ENCODE measurements around the gene NDUFS2. TPM values are rescaled to one million over a fixed set of nuclear protein-coding genes. Genes with fewer than 3 reads are reported as not detected.

NDUFS2 gene
- total and polyA plus RNA-seq, 7 donors = 204 to 336 (median 232) TPM

DNA sequence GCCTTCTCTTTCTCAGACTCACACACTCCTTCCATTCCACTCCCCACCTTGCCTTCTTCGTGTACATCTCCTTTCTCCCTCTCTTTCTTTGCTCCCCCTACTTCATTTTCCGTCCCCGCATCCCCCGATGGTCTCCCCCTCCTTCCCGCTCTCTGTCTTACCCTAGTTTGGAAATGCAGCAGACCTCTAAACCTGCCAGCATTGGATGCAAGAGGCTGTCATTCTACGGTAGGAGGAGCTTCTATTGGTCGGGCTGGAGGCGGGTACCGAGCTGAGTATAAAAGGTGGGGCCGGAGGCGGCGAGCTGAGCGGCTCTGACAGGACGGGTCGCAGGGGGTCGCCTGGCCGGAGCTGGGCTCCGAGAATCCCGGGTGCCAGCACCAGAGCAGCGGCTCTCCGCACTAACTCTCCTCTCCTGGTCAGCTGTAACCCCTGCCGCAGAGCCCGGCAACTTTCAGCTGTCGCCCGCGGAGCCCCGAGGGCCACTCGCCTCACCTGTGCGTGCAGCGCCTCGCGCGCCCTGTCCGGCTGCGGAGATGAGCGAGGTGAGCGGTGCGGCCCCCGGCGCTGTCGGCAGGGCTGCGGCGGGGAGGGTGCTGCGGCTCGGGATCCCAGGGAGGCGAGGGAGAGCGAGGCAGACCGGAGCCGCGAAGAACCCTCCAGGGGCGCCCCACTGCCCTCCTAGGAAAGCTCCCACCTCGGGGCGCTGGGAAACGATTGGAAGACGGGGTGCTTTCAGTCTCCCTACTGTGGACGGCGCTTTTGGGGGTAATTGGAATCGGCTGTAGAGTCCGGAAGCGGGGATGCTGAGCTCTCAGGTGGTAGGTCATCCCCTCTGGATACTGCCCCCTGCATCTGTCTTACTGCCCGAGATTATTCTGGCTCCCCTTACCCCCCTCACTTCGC lies 56.5 kb downstream of the NDUFS2 start, which contains the start of gene PCP4L1:
Gene PCP4L1, plus strand, starts transcription at position 307 of the 906 bp plus-strand sequence. Its CDS starts 230 bp downstream, at position 537.
- WGBS, 3 donors = 2% methylated on average over 53 to 62 of the region's 62 CpGs

DNA sequence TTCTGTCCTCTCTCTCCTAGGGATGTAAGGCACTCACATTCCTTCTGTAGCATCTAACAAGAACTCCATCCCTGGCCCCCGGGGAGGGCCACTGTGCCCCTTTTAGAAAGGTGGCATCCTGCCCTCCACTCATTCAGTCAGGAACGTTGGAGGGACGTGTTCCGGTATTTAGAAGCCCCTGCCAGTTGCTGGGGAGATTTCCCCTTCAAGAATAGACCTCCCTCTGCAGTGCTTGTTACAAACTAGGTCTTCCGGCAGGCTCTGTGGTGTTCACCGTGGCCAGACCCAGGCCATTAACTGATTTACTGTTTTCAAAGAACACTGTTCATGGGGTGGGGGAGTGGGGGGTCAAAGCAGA lies 57.2 kb downstream of the NDUFS2 start:
- Histone ChIP-seq H3K9me3 (peaks cover 9% of the 10 kb centered on the region), H3K4me3 (peak overlapping the region; percentile 57), H3K36me3 (ENCODE audit: insufficient read depth in 1 of 2, low read depth in 1 of 2) (no peaks in the 10 kb centered on the region), H3K27ac (no peak overlapping the region), H3K27me3 (ENCODE audit: insufficient read depth in 3 of 3, low read length in 2 of 3) (peaks cover 3 to 37% (median 17%) of the 10 kb centered on the region in 3 donors), H3K4me1 (peaks cover 7% of the 10 kb centered on the region)
- DNase-seq (no peak), ATAC-seq (no peak)
- 27 to 38% (median 35%) methylated on average over 6 of the region's 6 CpGs for WGBS, 3 donors
- TF ChIP-seq, protein P1, sequence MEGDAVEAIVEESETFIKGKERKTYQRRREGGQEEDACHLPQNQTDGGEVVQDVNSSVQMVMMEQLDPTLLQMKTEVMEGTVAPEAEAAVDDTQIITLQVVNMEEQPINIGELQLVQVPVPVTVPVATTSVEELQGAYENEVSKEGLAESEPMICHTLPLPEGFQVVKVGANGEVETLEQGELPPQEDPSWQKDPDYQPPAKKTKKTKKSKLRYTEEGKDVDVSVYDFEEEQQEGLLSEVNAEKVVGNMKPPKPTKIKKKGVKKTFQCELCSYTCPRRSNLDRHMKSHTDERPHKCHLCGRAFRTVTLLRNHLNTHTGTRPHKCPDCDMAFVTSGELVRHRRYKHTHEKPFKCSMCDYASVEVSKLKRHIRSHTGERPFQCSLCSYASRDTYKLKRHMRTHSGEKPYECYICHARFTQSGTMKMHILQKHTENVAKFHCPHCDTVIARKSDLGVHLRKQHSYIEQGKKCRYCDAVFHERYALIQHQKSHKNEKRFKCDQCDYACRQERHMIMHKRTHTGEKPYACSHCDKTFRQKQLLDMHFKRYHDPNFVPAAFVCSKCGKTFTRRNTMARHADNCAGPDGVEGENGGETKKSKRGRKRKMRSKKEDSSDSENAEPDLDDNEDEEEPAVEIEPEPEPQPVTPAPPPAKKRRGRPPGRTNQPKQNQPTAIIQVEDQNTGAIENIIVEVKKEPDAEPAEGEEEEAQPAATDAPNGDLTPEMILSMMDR (IDR thresholded peaks at IDR 0.05) = no peak
- intact Hi-C loops (cut with DNase I) = no loop called here

More for the DNA sequence above, 56.5 kb downstream of the NDUFS2 start, which contains the start of gene PCP4L1:
- Histone ChIP-seq H3K4me3 (peak within 1 kb of the TSS; percentile 57), H3K36me3 (ENCODE audit: insufficient read depth in 1 of 2, low read depth in 1 of 2) (no peaks in the 10 kb centered on the region), H3K9me3 (peaks cover 9% of the 10 kb centered on the region), H3K4me1 (peaks cover 7% of the 10 kb centered on the region), H3K27ac (no peak within 1 kb of the TSS), H3K27me3 (ENCODE audit: insufficient read depth in 3 of 3, low read length in 2 of 3) (peaks cover 3 to 37% (median 17%) of the 10 kb centered on the region in 3 donors)
- DNase-seq (peak; percentile 19 to 46), ATAC-seq (peak in 3 of 4 donors; percentile 36 to 67 (median 40))
- TF ChIP-seq, protein P1 (IDR thresholded peaks at IDR 0.05) = no peak
- intact Hi-C loops (cut with DNase I) = no loop called here

DNA sequence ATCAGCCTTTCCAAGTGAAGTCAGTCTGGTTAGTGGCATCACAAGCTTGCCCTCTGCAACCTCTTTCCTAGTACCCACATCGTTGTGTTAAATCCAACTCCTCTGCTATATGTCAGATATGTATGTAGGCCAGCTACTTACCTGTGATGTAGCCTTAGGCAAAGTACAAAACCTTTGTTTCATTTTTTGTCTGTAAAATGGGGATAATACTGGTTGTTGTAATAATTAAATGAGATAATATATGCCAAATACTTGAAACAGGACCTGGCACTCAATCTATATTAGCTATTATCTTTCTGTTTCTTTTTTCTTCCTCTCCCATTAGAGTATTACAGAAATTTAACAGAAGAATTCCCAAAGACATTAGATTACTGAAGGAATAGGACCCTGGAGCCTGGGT lies 57.6 kb downstream of the NDUFS2 start:
- Histone ChIP-seq H3K27ac (no peak overlapping the region), H3K9me3 (peaks cover 9% of the 10 kb centered on the region), H3K4me1 (peaks cover 7% of the 10 kb centered on the region), H3K4me3 (no peak overlapping the region), H3K27me3 (ENCODE audit: insufficient read depth in 3 of 3, low read length in 2 of 3) (peaks cover 3 to 37% (median 17%) of the 10 kb centered on the region in 3 donors), H3K36me3 (ENCODE audit: insufficient read depth in 1 of 2, low read depth in 1 of 2) (no peaks in the 10 kb centered on the region)
- ATAC-seq (no peak), DNase-seq (no peak)
- intact Hi-C loops (cut with DNase I) = no loop called here
- TF ChIP-seq, protein P1 (IDR thresholded peaks at IDR 0.05) = no peak
- 63 to 73% (median 69%) methylated on average over 1 of the region's 1 CpG for WGBS, 3 donors

DNA sequence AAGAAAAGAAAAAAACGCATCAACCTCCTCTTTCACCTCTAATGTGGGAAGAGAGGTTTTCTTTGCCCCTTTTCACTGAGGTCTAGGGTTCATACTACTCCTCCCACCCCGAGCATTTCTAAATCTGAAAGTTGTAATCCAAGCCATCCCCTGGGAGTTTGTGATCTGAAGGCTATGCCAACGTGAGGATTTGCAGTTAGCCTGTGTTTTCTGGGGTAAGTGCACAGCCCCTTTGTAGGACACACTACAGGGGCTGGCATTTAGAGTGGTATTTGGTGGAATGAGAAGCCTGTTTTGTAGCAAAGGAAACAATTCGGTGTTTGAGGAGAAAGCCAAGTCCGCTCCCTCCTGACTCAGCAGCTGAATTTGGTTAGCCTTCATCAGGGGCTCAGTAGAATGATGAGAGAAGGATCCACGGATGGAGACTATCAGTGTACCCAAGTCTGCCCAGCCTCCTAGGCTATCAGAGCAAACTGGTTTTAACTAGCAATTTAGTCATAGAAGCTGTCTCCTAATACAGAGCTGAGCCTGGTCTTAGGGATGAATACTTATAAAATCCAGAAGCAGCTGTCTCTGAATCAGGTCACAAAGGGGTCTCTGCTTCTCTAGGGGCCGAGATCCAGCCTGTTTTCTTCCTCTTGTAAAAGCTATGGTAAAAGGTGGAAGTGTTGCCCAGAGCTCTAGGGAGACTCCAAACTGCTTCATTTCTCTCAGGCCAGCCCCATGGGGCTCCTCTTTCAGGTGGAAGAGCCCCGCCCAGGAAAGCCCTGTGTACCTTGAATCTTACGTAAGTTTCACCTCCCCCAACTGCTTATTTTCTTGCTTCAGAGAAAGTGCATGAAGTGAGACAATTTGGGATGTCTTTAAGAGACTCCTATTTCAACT lies 58.5 kb downstream of the NDUFS2 start:
- no peak for DNase-seq
- Histone ChIP-seq H3K4me3 (no peak overlapping the region), H3K27me3 (ENCODE audit: insufficient read depth in 3 of 3, low read length in 2 of 3) (peaks cover 3 to 37% (median 17%) of the 10 kb centered on the region in 3 donors), H3K4me1 (peaks cover 7% of the 10 kb centered on the region), H3K36me3 (ENCODE audit: insufficient read depth in 1 of 2, low read depth in 1 of 2) (no peaks in the 10 kb centered on the region), H3K9me3 (peaks cover 9% of the 10 kb centered on the region), H3K27ac (no peak overlapping the region)
- intact Hi-C loops (cut with DNase I) = no loop called here
- ATAC-seq = no peak
- 22 to 27% (median 24%) methylated on average over 9 of the region's 9 CpGs for WGBS, 3 donors
- TF ChIP-seq, protein P1 (IDR thresholded peaks at IDR 0.05) = no peak

Data from psoas muscle (tissue), 8 donors.